Peyer's patch (tissue), 4 donors: ENCODE results near the gene MFSD1.

Experiments
- POLR2A ChIP-seq, 2 donors: fragments of 450-650 bp; IDR thresholded peaks; one replicate each; pipeline ENCODE4 v1.5.1; 2017; ENCODE audit warnings: antibody characterized with exemption in 2 of 2, mild to moderate bottlenecking in 2 of 2, moderate library complexity in 2 of 2
- TF ChIP-seq, protein P1 (sequence below), 6 experiments: fragments of 450-650 bp in 4 of 6; fragments of 200-600 bp in 2 of 6; sonication (generic) in 1 of 6; IDR thresholded peaks; one replicate each; pipeline ENCODE4 v1.5.1; 2017 to 2019; ENCODE audit warnings: antibody characterized with exemption in 6 of 6, mild to moderate bottlenecking in 3 of 6, moderate library complexity in 1 of 6

DNA sequence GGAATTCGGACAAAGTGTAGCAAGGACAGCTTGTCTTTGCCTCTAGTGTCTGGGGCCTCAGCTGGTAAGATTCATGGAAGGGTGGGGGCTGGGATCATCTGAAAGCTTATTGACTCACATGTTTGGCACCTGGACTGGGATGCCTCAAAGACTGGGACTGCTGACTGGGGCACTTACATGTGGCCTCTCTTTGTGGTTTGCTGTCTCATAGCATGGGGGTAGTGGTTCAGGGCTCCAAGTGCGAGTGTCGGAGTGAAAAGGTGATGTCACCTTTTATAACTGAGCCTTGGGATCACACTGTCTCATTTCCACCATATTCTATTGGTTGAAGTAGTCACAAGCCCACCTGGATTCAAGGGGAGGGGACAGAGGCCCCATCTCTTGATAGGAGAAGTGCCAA lies 6.8 kb downstream of the MFSD1 start:
- TF ChIP-seq, protein P1, sequence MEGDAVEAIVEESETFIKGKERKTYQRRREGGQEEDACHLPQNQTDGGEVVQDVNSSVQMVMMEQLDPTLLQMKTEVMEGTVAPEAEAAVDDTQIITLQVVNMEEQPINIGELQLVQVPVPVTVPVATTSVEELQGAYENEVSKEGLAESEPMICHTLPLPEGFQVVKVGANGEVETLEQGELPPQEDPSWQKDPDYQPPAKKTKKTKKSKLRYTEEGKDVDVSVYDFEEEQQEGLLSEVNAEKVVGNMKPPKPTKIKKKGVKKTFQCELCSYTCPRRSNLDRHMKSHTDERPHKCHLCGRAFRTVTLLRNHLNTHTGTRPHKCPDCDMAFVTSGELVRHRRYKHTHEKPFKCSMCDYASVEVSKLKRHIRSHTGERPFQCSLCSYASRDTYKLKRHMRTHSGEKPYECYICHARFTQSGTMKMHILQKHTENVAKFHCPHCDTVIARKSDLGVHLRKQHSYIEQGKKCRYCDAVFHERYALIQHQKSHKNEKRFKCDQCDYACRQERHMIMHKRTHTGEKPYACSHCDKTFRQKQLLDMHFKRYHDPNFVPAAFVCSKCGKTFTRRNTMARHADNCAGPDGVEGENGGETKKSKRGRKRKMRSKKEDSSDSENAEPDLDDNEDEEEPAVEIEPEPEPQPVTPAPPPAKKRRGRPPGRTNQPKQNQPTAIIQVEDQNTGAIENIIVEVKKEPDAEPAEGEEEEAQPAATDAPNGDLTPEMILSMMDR (IDR thresholded peaks at IDR 0.05) = no peak
- no peak for TF ChIP-seq POLR2A (IDR thresholded peaks at IDR 0.05)
